Upper lobe of left lung (tissue), 6 donors: Measurements from ENCODE around the gene SLC17A3. TPM values are rescaled to one million over a fixed set of nuclear protein-coding genes. Genes with fewer than 3 reads are reported as not detected.

ENCODE experiments used
- ATAC-seq, 2 donors: fragments of 200-7000 bp; cut with Tn5 transposase; one replicate each; pipeline ENCODE4 v1.9.1; 2022; ENCODE audit warnings: mild to moderate bottlenecking in 2 of 2, moderate library complexity in 2 of 2; ENCODE audit not compliant: low FRiP score in 2 of 2
- DNase-seq, 2 donors: peaks; one replicate each; pipeline ENCODE4 v3.0.0-alpha.2; 2019 to 2020
- H3K27ac ChIP-seq, 4 donors: fragments of 200-600 bp; sonication (generic); one replicate each; pipeline ENCODE4 v1.5.1; 2016 to 2019
- H3K27me3 ChIP-seq, 4 donors: fragments of 200-600 bp; sonication (generic); one replicate each; pipeline ENCODE4 v1.5.1; 2017 to 2019
- H3K36me3 ChIP-seq, 4 donors: fragments of 200-600 bp; sonication (generic); one replicate each; pipeline ENCODE4 v1.5.1; 2016 to 2019
- H3K4me1 ChIP-seq, 4 donors: fragments of 200-600 bp; sonication (generic); one replicate each; pipeline ENCODE4 v1.5.1; 2018 to 2019
- H3K4me3 ChIP-seq, 4 donors: fragments of 200-600 bp; sonication (generic); one replicate each; pipeline ENCODE4 v1.5.1; 2017 to 2019; ENCODE audit warnings: mild to moderate bottlenecking in 2 of 4, moderate library complexity in 1 of 4
- H3K9me3 ChIP-seq, 4 donors: fragments of 200-600 bp; sonication (generic); one replicate each; pipeline ENCODE4 v1.5.1; 2018 to 2019
- CTCF ChIP-seq, 6 experiments: fragments of 450-650 bp in 4 of 6; fragments of 200-600 bp in 2 of 6; sonication (generic) in 2 of 6; IDR thresholded peaks; one replicate each; pipeline ENCODE4 v1.5.1; 2016 to 2019; ENCODE audit warnings: antibody characterized with exemption in 6 of 6
- EP300 ChIP-seq, 4 donors: sonication (generic); formaldehyde crosslinking; IDR thresholded peaks; one replicate each; pipeline ENCODE4 v1.5.1; 2017; ENCODE audit warnings: antibody characterized with exemption in 4 of 4, control low read depth in 2 of 4
- POLR2A ChIP-seq, 4 donors: fragments of 450-650 bp; IDR thresholded peaks; one replicate each; pipeline ENCODE4 v1.5.1; 2016 to 2017; ENCODE audit warnings: antibody characterized with exemption in 4 of 4, mild to moderate bottlenecking in 2 of 4
- POLR2AphosphoS5 ChIP-seq, 2 donors: sonication (generic); formaldehyde crosslinking; IDR thresholded peaks; one replicate each; pipeline ENCODE4 v1.5.1; 2017; ENCODE audit warnings: antibody characterized with exemption in 2 of 2
- WGBS, 2 donors: methylation state at CpG; one replicate each; pipeline ENCODE4 v1.1.5; 2017 to 2018; 5-methylcytosine and 5-hydroxymethylcytosine counted together
- total RNA-seq, 6 donors: library from RNA; depleted of rRNA in 4 of 6; stranded (reverse); fragments of >200 nt in 4 of 6; gene quantifications; one replicate each; pipeline versions ENCODE4 v1.1.0 to v1.2.1, GENCODE V29; 2016 to 2021
- donor health status: DM: no; HTN: no; CAD: no; lungs with moderate emphysema.
- donor health status: DM: no; HTN: yes; CAD: no; lungs with severe emphysema.

The SLC17A3 gene
- total RNA-seq, 6 donors from 2014 or later = 0.40 TPM; not detected in 5

GRCh38 chr6:25852756-25853155 lies 21.3 kb downstream of the SLC17A3 start:
- no peaks in the 10 kb centered on the region for H3K4me1 ChIP-seq
- ATAC-seq = no peak
- no peak for DNase-seq

GRCh38 chr6:25851961-25852360 lies 22.1 kb downstream of the SLC17A3 start:
- no peaks in the 10 kb centered on the region for H3K4me1 ChIP-seq
- no peaks in the 10 kb centered on the region for H3K27me3 ChIP-seq
- DNase-seq (no peak), ATAC-seq (no peak)
- no peak overlapping the region for H3K4me3 ChIP-seq
- no peaks in the 10 kb centered on the region for H3K9me3 ChIP-seq
- no peaks in the 10 kb centered on the region for H3K36me3 ChIP-seq
- TF ChIP-seq POLR2A (IDR thresholded peaks at IDR 0.05) = no peak
- TF ChIP-seq EP300 (IDR thresholded peaks at IDR 0.05) = no peak
- TF ChIP-seq CTCF (IDR thresholded peaks at IDR 0.05) = no peak
- TF ChIP-seq POLR2AphosphoS5 (IDR thresholded peaks at IDR 0.05) = no peak
- no peak overlapping the region for H3K27ac ChIP-seq
- WGBS, 2 donors = 80 to 83% methylated on average over 2 of the region's 2 CpGs

More at GRCh38 chr6:25852756-25853155, 21.3 kb downstream of the SLC17A3 start:
- Histone ChIP-seq H3K27ac (no peak overlapping the region), H3K27me3 (no peaks in the 10 kb centered on the region), H3K4me3 (no peak overlapping the region), H3K36me3 (no peaks in the 10 kb centered on the region), H3K9me3 (no peaks in the 10 kb centered on the region)
- TF ChIP-seq POLR2A (IDR thresholded peaks at IDR 0.05) (no peak), CTCF (IDR thresholded peaks at IDR 0.05) (no peak), POLR2AphosphoS5 (IDR thresholded peaks at IDR 0.05) (no peak), EP300 (IDR thresholded peaks at IDR 0.05) (no peak)

- Histone ChIP-seq H3K27me3 (no peaks in the 10 kb centered on the region), H3K4me3 (no peak overlapping the region), H3K36me3 (no peaks in the 10 kb centered on the region), H3K4me1 (no peaks in the 10 kb centered on the region), H3K9me3 (no peaks in the 10 kb centered on the region), H3K27ac (no peak overlapping the region)
- no peak for ATAC-seq
- TF ChIP-seq POLR2A (IDR thresholded peaks at IDR 0.05) (no peak), CTCF (IDR thresholded peaks at IDR 0.05) (no peak), EP300 (IDR thresholded peaks at IDR 0.05) (no peak), POLR2AphosphoS5 (IDR thresholded peaks at IDR 0.05) (no peak)
- DNase-seq = no peak
- 77 to 81% methylated on average over 2 of the region's 2 CpGs for WGBS, 2 donors
These were observed 29.5 kb downstream of the SLC17A3 start for GRCh38 chr6:25844518-25844917.

- no peaks in the 10 kb centered on the region for H3K36me3 ChIP-seq
- no peak for DNase-seq
- H3K27me3 ChIP-seq = no peaks in the 10 kb centered on the region
- ATAC-seq = no peak
- 78 to 100% methylated on average over 1 of the region's 1 CpG for WGBS, 2 donors
- H3K4me3 ChIP-seq = no peak overlapping the region
- TF ChIP-seq EP300 (IDR thresholded peaks at IDR 0.05) = no peak
- TF ChIP-seq POLR2A (IDR thresholded peaks at IDR 0.05) = no peak
- no peak for TF ChIP-seq CTCF (IDR thresholded peaks at IDR 0.05)
- TF ChIP-seq POLR2AphosphoS5 (IDR thresholded peaks at IDR 0.05) = no peak
- no peaks in the 10 kb centered on the region for H3K4me1 ChIP-seq
- H3K9me3 ChIP-seq = no peaks in the 10 kb centered on the region
- H3K27ac ChIP-seq = no peak overlapping the region
These were observed 31.5 kb downstream of the SLC17A3 start for GRCh38 chr6:25842526-25842925.

GRCh38 chr6:25835442-25836283 lies 38.4 kb downstream of the SLC17A3 start:
- no peaks in the 10 kb centered on the region for H3K9me3 ChIP-seq
- H3K4me3 ChIP-seq = no peak overlapping the region
- ATAC-seq (no peak), DNase-seq (no peak)
- H3K27me3 ChIP-seq = no peaks in the 10 kb centered on the region
- H3K4me1 ChIP-seq = no peaks in the 10 kb centered on the region
- peak overlapping the region in 3 of 4 donors; percentile 38 to 75 (median 48) for H3K27ac ChIP-seq
- TF ChIP-seq POLR2A (IDR thresholded peaks at IDR 0.05) (no peak), POLR2AphosphoS5 (IDR thresholded peaks at IDR 0.05) (no peak), EP300 (IDR thresholded peaks at IDR 0.05) (no peak), CTCF (IDR thresholded peaks at IDR 0.05) (no peak)
- H3K36me3 ChIP-seq = no peaks in the 10 kb centered on the region
- 45 to 47% methylated on average over 8 of the region's 8 CpGs for WGBS, 2 donors
